HepG2 (cell line): ENCODE results near the gene ACSF3.

Experiments used
- CTCF ChIP-seq: sonication (generic); formaldehyde crosslinking; IDR thresholded peaks from 2 replicates; pipeline ENCODE4 v1.5.0; 2020; ENCODE audit warnings: mild to moderate bottlenecking, missing genetic modification reagents, moderate library complexity
- RAD21 ChIP-seq: fragments of 450-650 bp; formaldehyde crosslinking; IDR thresholded peaks from 2 replicates; pipeline ENCODE4 v1.5.0; 2020; ENCODE audit warnings: mild to moderate bottlenecking
- RFX5 ChIP-seq: IDR thresholded peaks from 2 replicates; pipeline ENCODE4 v1.6.1; 2011; ENCODE audit warnings: low read depth, low read length, improper control_type of control experiment
- ZFX ChIP-seq: sonication (generic); formaldehyde crosslinking; IDR thresholded peaks from 2 replicates; pipeline ENCODE4 v1.4.0; 2020; ENCODE audit warnings: mild to moderate bottlenecking, low read depth, missing genetic modification reagents, moderate library complexity

- TF ChIP-seq ZFX (CRISPR knock-in tag) (no peak), RAD21 (CRISPR knock-in tag) (no peak), RFX5 (no peak), CTCF (CRISPR knock-in tag) (no peak)
Observed at GRCh38 chr16:89074803-89075688, 18.6 kb upstream of the ACSF3 start.
